Chondrocyte (in vitro differentiated cells): Measurements from ENCODE around the gene MGAT3. TPM values are rescaled to one million over a fixed set of nuclear protein-coding genes. Genes with fewer than 3 reads are reported as not detected.

Experiments used
- DNase-seq: peaks from one replicate; pipeline ENCODE4 v3.0.0; 2021; ENCODE audit warnings: mixed read lengths, low spot score
- H3K27ac Mint-ChIP-seq: one replicate; pipeline ENCODE4 v1.8.0; 2021; ENCODE audit warnings: mild to moderate bottlenecking, moderate library complexity, mixed read lengths; ENCODE audit not compliant: unreplicated experiment
- H3K27me3 Mint-ChIP-seq: 2 replicates; pipeline ENCODE4 v1.8.0; 2021; ENCODE audit warnings: low read depth, mixed read lengths
- H3K36me3 Mint-ChIP-seq: 2 replicates; pipeline ENCODE4 v1.8.0; 2021; ENCODE audit warnings: low read depth, mixed read lengths
- H3K4me1 Mint-ChIP-seq: 2 replicates; pipeline ENCODE4 v1.8.0; 2021; ENCODE audit warnings: low read depth, mild to moderate bottlenecking, mixed read lengths
- H3K4me3 Mint-ChIP-seq: one replicate; pipeline ENCODE4 v1.8.0; 2021; ENCODE audit warnings: mild to moderate bottlenecking, moderate library complexity, mixed read lengths; ENCODE audit not compliant: unreplicated experiment
- H3K9me3 Mint-ChIP-seq: 2 replicates; pipeline ENCODE4 v1.8.0; 2021; ENCODE audit warnings: low read depth, mixed read lengths
- CTCF ChIP-seq: fragments of 200-600 bp; sonication (generic); IDR thresholded peaks from 2 replicates; pipeline ENCODE4 v1.5.0; 2021; ENCODE audit warnings: antibody characterized with exemption, mild to moderate bottlenecking, moderate library complexity
- total RNA-seq: library from RNA; stranded (reverse); gene quantifications from 3 replicates; pipeline ENCODE4 v1.2.1, GENCODE V29; 2021

Gene MGAT3
- total RNA-seq, 1 donor from 2014 or later, result 6.1 TPM

DNA sequence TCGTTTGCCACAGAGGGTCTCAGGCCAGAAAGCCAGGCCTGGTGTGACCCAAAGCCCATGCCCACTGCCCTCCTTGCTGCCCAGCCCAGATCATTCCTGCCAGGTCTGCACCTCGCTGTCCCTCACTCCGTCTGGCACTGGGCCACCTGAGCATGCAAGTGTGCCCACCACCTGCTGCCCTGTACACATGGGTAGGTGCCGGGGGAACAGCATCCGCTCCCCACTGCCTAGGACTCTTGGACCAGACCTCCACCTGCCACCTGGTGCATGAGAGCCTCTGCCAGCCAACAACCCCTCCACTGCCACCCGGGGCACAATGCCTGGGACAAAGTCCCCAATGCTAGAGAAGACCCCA lies 12.5 kb downstream of the MGAT3 start:
- Mint-ChIP-seq H3K9me3 (no peaks in the 10 kb centered on the region), H3K27me3 (no peaks in the 10 kb centered on the region), H3K27ac (no peak overlapping the region), H3K4me3 (no peak overlapping the region), H3K4me1 (peaks cover 49% of the 10 kb centered on the region), H3K36me3 (no peaks in the 10 kb centered on the region)
- no peak for TF ChIP-seq CTCF
- no peak for DNase-seq

GRCh38 chr22:39469681-39470450 lies 13.1 kb downstream of the MGAT3 start:
- Mint-ChIP-seq H3K27ac (peak overlapping the region; percentile 54), H3K27me3 (no peaks in the 10 kb centered on the region)
- no peak for TF ChIP-seq CTCF

GRCh38 chr22:39470451-39471291 lies 13.9 kb downstream of the MGAT3 start:
- no peak for DNase-seq
- H3K27ac Mint-ChIP-seq, result peak overlapping the region; percentile 54
- peaks cover 62% of the 10 kb centered on the region for H3K4me1 Mint-ChIP-seq
- no peaks in the 10 kb centered on the region for H3K36me3 Mint-ChIP-seq
- TF ChIP-seq CTCF, result no peak
- H3K4me3 Mint-ChIP-seq, result no peak overlapping the region
- no peaks in the 10 kb centered on the region for H3K9me3 Mint-ChIP-seq
- H3K27me3 Mint-ChIP-seq, result no peaks in the 10 kb centered on the region

More at GRCh38 chr22:39469681-39470450, 13.1 kb downstream of the MGAT3 start:
- DNase-seq, result no peak
- Mint-ChIP-seq H3K4me3 (no peak overlapping the region), H3K9me3 (no peaks in the 10 kb centered on the region), H3K4me1 (peaks cover 55% of the 10 kb centered on the region), H3K36me3 (no peaks in the 10 kb centered on the region)

- Mint-ChIP-seq H3K9me3 (no peaks in the 10 kb centered on the region), H3K27me3 (no peaks in the 10 kb centered on the region), H3K4me1 (peaks cover 61% of the 10 kb centered on the region), H3K4me3 (no peak overlapping the region), H3K36me3 (no peaks in the 10 kb centered on the region), H3K27ac (peak overlapping the region; percentile 87)
- no peak for DNase-seq
- TF ChIP-seq CTCF, result peak; percentile 26
Measured at GRCh38 chr22:39471381-39472141, 14.7 kb downstream of the MGAT3 start.
